Measurements from ENCODE around the gene IPO9. TPM values are rescaled to one million over a fixed set of nuclear protein-coding genes. Genes with fewer than 3 reads are reported as not detected.

Gene IPO9
- total RNA-seq, 1 experiment from 2014 or later = 106 TPM

GRCh38 chr1:201795066-201795465 lies 33.9 kb upstream of the IPO9 start:
- Histone ChIP-seq H3K4me3 (ENCODE audit: low read depth in 2 of 2, low read length in 2 of 2) (no peak overlapping the region), H3K27ac (ENCODE audit: low read length) (no peak overlapping the region), H3K9me3 (ENCODE audit: control insufficient read depth, insufficient read depth, low read depth, low read length) (no peaks in the 10 kb centered on the region), H3K36me3 (ENCODE audit: control insufficient read depth, insufficient read depth, low read length) (no peaks in the 10 kb centered on the region), H3K27me3 (ENCODE audit: control insufficient read depth, insufficient read depth, low read length) (no peaks in the 10 kb centered on the region), H3K4me1 (ENCODE audit: control insufficient read depth, insufficient read depth, low read length) (peaks cover 4% of the 10 kb centered on the region; the same call in 1 of the 2 replicates)
- DNase-seq (ENCODE audit: low read depth, low spot score) (no peak), ATAC-seq (no peak)
- ChIA-PET CTCF (interaction anchor here (0.9 to 1.8 kb wide), 3 partner anchors 82 to 235 kb away, joined by 4 to 9 read pairs (median 4); no protein-coding TSS in a partner anchor), POLR2A (no interaction called here)
- intact Hi-C loops (cut with micrococcal nuclease; ENCODE audit: unreplicated experiment) (no loop called here), in situ Hi-C loops (cut with HindIII; ENCODE audit: low pct_unique_long_range_greater_than_20kb, low sequenced_read_pairs) (no loop called here)
- TF ChIP-seq REST (IDR thresholded peaks at IDR 0.05; ENCODE audit: insufficient read depth in 1 of 2, low read depth in 2 of 2, low read length in 1 of 2) (no peak), SIN3A (IDR thresholded peaks at IDR 0.05; ENCODE audit: borderline replicate concordance, insufficient read depth, low read depth, low read length) (no peak), POLR2AphosphoS5 (IDR thresholded peaks at IDR 0.05; ENCODE audit: low read depth, low read length) (no peak), TCF7L2 (IDR thresholded peaks at IDR 0.05; ENCODE audit: low read depth, low read length) (no peak)
- TF ChIP-seq, protein P1, sequence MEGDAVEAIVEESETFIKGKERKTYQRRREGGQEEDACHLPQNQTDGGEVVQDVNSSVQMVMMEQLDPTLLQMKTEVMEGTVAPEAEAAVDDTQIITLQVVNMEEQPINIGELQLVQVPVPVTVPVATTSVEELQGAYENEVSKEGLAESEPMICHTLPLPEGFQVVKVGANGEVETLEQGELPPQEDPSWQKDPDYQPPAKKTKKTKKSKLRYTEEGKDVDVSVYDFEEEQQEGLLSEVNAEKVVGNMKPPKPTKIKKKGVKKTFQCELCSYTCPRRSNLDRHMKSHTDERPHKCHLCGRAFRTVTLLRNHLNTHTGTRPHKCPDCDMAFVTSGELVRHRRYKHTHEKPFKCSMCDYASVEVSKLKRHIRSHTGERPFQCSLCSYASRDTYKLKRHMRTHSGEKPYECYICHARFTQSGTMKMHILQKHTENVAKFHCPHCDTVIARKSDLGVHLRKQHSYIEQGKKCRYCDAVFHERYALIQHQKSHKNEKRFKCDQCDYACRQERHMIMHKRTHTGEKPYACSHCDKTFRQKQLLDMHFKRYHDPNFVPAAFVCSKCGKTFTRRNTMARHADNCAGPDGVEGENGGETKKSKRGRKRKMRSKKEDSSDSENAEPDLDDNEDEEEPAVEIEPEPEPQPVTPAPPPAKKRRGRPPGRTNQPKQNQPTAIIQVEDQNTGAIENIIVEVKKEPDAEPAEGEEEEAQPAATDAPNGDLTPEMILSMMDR (IDR thresholded peaks at IDR 0.05) = peak; percentile 58
- no TSS peak for BruUV-seq (replicated peaks)

- ATAC-seq (no peak), DNase-seq (ENCODE audit: low read depth, low spot score) (no peak)
- ChIA-PET CTCF (no interaction called here), POLR2A (no interaction called here)
- no TSS peak for BruUV-seq (replicated peaks)
- Histone ChIP-seq H3K36me3 (ENCODE audit: control insufficient read depth, insufficient read depth, low read length) (no peaks in the 10 kb centered on the region), H3K9me3 (ENCODE audit: control insufficient read depth, insufficient read depth, low read depth, low read length) (no peaks in the 10 kb centered on the region), H3K27ac (ENCODE audit: low read length) (no peak overlapping the region), H3K4me1 (ENCODE audit: control insufficient read depth, insufficient read depth, low read length) (no peaks in the 10 kb centered on the region), H3K4me3 (ENCODE audit: low read depth in 2 of 2, low read length in 2 of 2) (no peak overlapping the region), H3K27me3 (ENCODE audit: control insufficient read depth, insufficient read depth, low read length) (no peaks in the 10 kb centered on the region)
- TF ChIP-seq REST (IDR thresholded peaks at IDR 0.05; ENCODE audit: insufficient read depth in 1 of 2, low read depth in 2 of 2, low read length in 1 of 2) = no peak
- TF ChIP-seq TCF7L2 (IDR thresholded peaks at IDR 0.05; ENCODE audit: low read depth, low read length) = no peak
- TF ChIP-seq POLR2AphosphoS5 (IDR thresholded peaks at IDR 0.05; ENCODE audit: low read depth, low read length) = no peak
- TF ChIP-seq, protein P1 (IDR thresholded peaks at IDR 0.05) = no peak
- no peak for TF ChIP-seq SIN3A (IDR thresholded peaks at IDR 0.05; ENCODE audit: borderline replicate concordance, insufficient read depth, low read depth, low read length)
- intact Hi-C loops (cut with micrococcal nuclease; ENCODE audit: unreplicated experiment) (no loop called here), in situ Hi-C loops (cut with HindIII; ENCODE audit: low pct_unique_long_range_greater_than_20kb, low sequenced_read_pairs) (no loop called here)
These were observed 28.7 kb upstream of the IPO9 start for GRCh38 chr1:201800246-201800645.
